T follicular helper cell (primary cell): ENCODE results near the gene CNTFR.
"Not testable (repeated sequence)": the region's sequence is repeated elsewhere in the genome, so short reads cannot be mapped to it uniquely, and the experiment has no call there.

Source experiments
- DNase-seq: peaks from one replicate; pipeline ENCODE4 v3.0.0-alpha.2; 2020; ENCODE audit warnings: low read depth
- total RNA-seq, 2 experiments: gene quantifications; one replicate each; lab custom pipeline; 2026; lab: John Stamatoyannopoulos, UW

CNTFR gene
- total RNA-seq, result 0 reads per million in 2 experiments

- no peak for DNase-seq
Observed at GRCh38 chr9:34589636-34590380, at the start of gene CNTFR. CNTFR (minus strand) TSS chr9:34589724; CDS start chr9:34568981, 20,743 bp downstream.

- DNase-seq, result not testable (repeated sequence)
Observed at GRCh38 chr9:34639322-34639721, 49.8 kb upstream of the CNTFR start.

- no peak for DNase-seq
Observed at GRCh38 chr9:34638138-34638445, 48.6 kb upstream of the CNTFR start.

GRCh38 chr9:34637356-34638137 is 48.0 kb upstream of the CNTFR start, which contains the start of gene SIGMAR1:
SIGMAR1 (minus strand) TSS chr9:34637787; CDS start chr9:34637697, 90 bp downstream.
- peak; percentile 88 for DNase-seq

- no peak for DNase-seq
Observed at GRCh38 chr9:34636791-34637355, 47.3 kb upstream of the CNTFR start.

- DNase-seq, result no peak
Observed at GRCh38 chr9:34635556-34635955, 46.0 kb upstream of the CNTFR start.

GRCh38 chr9:34634551-34635248 is 45.2 kb upstream of the CNTFR start:
- DNase-seq, result no peak

DNA sequence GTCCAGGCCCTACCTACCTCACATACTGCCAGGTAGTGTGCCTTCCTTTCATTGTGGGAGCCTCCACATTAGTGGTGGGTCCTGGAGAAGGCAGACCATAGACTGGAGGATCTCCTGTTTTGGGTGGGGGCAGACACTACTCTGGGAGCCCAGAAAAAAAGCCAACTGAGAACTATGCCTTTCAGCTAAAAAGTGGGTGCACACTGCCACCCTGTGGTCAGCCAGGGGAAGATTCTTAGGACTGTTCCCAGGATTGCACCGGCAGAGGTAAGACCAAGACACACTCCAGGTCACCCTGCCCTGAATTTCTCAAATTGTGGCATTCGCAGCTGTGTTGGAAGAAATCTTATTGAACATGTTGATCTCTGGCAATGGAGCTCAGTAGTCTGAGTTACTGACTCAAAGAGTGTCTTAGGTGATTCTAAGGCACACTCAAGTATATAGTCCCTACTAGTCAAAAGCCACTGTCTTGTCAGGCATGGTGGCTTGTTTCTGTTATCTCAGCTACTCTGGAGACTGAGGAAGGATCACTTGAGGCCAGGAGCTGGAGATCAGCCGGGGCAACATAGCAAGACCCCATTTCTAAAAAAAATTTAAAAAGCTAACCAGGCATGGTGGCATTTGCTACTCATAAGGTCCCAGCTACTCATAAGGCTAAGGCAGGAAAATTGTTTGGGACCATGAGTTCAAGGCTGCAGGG is 44.5 kb upstream of the CNTFR start:
- peak; percentile 64 for DNase-seq

- DNase-seq, result no peak
Observed at GRCh38 chr9:34633166-34633565, 43.6 kb upstream of the CNTFR start.

DNA sequence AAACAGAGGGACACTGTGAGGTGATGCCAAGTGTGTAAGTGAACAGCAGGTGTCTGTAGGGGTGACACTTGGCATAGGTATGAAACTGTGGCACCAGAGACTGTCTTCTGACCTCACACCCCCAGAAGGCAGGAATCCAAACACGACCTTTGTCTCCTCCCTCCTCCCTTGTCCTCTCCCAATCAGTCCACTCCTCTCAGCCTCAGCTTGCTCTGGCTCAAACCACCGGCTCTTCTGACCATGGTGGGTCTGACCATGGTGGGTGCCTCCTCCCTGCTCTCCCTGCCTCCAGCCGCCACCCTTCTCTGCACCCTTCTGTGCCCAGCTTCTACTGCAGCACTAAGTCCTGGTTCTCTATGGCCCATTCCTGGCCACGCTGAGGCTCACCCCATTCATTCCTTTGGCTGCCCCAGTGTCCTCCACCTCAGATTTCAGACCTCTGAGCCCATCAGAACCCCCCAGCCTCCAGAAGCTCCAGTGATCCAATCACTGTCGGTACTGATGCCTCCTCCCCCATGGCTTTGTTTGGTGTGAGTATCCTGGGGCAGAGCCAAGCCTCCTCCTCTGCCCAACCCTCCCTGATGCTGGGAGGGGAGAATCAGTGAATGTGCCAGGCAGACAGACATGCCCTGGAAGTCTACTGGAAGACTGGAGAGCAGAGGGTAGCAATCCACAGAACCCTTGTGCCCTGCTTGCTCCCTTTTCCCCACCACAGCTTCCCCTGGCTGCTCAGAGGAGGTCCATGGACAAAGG is 41.1 kb upstream of the CNTFR start:
- DNase-seq, result no peak

DNA sequence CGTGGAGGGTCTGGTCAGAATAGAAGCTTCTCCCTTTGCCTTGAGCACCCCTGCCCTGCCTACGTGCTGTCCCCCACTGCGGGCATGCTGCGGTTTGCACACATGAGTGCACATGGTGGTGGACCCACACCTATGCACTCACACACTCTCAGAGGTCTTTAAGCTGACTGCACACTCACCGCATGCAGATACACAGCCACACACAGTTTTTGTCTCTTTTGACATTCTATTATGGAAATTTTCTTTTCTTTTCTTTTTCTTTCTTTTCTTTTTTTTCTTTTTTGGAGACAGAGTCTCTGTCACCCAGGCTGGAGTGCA is 39.9 kb upstream of the CNTFR start:
- DNase-seq, result no peak

DNA sequence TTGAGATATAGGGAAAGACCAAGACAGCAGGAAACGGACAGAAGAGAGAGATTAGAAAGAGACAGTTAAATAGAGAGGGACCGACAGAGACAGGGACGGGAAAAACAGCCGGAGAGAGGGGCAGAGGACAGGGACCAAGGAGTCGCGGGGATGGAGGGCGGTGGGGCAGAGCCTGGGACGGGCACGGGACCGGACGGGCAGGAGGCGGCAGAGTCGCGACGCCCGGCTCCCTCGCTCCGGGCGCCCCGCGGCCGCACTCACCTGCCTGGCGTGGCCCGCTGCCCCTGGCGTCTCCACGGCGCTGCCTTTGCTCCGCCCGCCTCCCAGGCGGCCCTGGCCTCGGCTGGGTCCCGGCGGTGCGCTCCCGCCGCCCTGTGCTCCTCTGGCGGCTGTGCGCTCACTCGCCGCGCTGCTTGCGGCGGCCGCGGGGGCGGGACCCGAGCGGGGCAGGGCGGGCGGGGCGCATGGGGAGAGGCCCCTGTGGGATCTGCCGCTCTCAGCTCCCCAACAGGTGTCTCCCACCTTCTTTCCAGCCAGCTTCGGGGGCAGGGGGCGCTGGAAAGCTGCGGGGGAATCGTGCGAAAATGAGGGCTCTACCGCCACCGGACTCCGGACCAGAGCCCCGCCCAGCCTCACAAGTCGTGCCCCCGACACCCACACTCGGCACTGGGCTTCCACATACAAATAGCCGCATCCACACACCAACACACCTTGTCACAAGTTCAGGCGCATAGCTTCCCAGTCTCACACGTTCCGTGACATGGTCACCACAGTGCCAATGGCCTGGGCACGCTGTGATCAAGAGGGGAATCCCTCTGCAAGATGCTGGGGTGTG is 39.3 kb upstream of the CNTFR start, which contains the start of gene ARID3C:
TSS of gene ARID3C (minus strand) at position 411 of the 835 bp plus-strand sequence. CDS start 1,052 bp downstream, outside the sequence.
- no peak for DNase-seq

DNA sequence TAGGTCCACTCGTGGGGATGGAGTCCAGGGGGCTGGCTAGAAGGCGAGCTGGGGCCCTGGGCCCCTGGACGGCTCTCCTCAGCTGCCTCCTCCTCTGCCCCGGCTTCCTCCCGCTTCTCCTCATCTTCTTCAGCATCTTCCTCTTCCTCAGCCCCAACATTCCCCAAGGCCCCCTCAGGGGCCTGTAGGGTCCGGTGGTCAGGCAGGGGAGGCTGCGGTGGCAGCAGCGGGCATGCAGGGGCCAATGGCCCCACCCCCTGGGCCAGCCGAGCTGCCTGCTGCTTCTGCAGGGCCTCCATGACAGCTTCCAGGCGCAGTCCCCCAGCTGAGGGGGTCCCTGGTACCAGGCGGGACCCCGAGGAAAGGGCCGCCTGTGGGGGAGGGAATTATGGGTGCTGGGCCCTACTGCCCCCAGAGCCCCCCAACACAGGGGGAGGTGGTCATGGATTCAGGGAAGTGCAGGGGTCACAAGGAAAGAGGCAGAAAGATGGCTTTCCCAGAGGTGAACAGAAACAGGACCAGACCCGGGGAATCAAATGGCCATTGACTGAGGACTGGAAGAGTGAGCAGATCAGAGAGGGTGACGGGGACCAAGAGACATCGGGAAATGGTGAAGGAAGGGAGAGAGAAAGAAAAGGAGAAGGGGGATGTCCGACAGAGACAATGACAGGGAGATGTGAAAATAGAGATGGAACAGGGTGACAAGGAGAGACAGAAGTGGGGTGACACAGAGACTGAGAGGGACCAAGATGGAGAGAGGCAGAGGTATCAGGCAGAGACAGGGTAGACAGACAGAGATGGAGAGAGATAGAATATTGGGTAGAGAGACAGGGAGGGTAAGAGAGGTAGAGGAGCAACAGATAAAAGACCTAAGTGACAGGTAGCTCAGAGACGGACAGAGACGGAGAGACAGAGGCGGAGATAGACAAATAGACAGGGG is 38.5 kb upstream of the CNTFR start:
- DNase-seq, result no peak

DNA sequence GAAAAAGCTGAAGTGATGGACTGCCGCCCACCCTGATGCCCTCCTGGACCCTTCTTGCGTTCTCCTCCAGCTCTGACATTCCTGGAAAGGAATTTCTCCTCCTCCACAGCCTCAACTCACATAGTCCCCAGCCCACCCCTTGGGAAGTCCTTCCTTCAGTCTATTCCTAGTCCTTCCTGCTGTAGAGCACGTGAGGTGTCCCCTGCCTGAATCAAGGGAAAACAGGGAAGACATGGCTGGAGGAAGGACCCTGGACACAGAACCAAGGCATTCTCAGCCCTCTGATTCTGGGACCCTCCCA is 35.6 kb upstream of the CNTFR start:
- DNase-seq, result no peak

DNA sequence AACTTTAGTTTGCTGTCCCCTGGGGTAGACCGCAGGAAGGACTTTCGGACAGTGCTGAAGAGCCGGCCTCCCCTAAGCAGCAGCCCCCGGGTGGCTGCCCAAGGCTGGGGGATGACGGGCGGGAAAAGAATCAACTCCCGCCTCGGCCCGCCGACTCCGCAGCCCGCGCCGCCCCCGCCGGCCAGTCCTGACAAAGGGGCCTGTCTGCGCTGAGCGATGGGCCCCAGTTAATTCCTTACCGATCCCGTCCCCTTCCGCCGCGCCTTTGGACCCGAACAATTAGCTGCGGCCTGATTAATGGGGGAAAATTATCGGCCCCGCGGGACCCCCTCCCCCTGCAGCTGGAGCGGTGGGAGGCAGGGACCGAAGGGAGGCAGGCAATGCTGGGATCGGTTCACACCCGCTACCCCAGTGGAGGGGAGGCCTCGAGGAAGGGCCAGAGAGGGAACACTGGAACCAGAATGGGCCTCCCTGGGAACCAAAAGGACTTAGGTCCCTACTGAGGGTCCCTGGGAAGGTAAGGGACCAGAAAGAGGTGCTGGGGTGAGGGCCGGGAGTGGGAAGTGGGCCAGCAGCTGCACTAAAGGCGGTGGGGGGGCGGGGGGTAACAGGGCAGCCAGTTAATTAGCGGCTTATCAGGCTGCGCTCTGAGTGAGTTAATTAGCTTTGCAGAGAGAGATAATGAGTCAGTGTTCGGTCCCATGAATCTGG is 35.1 kb upstream of the CNTFR start:
- no peak for DNase-seq

DNA sequence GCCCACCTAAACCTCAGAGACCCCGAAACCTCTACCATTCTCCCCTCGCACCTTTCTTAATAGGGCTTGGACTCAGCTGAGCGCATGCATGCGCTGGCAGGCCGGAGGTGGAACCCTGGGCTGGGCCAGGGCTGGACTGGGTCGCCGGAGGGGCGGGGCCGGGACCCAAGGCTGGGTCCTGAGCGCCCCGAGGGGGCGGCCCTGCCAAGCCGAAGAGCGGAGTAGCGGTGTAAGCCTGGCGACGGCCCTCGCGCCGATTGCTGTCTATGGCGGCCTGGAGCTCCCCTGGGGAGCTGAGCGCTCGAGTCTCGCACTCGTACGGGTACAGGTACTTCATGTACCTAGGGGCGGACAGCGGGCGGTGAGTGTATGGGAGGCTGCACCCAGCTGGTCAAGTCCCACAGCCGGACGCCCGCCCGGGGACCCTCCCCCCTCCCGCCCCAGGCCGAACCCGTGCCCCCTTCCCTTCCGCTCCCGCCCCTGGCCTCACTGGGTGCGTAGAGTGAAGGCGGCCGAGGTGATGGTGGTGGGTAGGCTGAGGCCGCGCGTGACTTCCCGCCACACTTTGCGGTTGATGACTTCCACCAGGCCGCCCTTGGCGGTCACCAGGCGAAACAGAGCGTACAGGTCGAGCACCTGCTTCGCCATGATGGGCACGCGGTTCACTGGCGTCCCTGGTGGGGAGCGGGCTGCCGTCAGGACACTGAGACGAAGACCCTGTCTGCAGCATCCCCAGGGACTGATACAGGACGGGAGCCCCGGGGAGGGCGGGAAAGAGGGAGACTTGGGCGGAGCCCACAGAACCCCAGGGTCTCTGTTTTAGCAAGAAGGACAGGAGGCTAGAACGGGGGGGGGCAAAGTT is 34.1 kb upstream of the CNTFR start:
- DNase-seq, result no peak
